HG02938 (cell line): ENCODE results near the gene KLHDC4.
A peak's percentile ranks its signal among the peaks of the same experiment; 100 is the strongest.
"Not testable (repeated sequence)": the region's sequence is repeated elsewhere in the genome, so short reads cannot be mapped to it uniquely, and the experiment has no call there.

Experiments
- ATAC-seq: cut with Tn5 transposase; IDR thresholded peaks from one replicate; pipeline ENCODE4 v1.9.1; 2021; ENCODE audit warnings: mild to moderate bottlenecking, moderate library complexity; ENCODE audit not compliant: unreplicated experiment

The KLHDC4 gene

GRCh38 chr16:87765776-87766484, at the start of gene KLHDC4:
KLHDC4 (minus strand) TSS chr16:87765986; CDS start chr16:87765890, 96 bp downstream.
- peak; percentile 61 for ATAC-seq

DNA sequence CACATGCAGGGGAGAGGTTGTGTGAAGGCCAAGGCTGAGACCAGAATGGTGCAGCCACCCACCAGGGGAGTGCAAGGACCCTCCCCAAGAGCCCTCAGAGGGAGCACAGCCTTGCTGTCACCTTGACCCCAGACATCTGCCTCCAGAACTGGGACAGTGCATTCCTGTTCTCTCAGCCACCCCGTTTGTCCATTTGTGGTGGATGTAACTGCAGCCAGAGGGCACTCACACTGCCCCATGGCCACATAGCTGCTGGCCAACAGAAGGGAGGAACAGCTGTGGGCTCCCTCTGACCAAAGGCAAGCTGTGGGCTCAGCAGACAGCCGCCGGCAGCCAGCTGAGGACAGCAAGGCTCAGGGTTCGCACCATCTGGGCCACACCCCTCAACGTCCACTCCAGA, 49.8 kb upstream of the KLHDC4 start:
- no peak for ATAC-seq

DNA sequence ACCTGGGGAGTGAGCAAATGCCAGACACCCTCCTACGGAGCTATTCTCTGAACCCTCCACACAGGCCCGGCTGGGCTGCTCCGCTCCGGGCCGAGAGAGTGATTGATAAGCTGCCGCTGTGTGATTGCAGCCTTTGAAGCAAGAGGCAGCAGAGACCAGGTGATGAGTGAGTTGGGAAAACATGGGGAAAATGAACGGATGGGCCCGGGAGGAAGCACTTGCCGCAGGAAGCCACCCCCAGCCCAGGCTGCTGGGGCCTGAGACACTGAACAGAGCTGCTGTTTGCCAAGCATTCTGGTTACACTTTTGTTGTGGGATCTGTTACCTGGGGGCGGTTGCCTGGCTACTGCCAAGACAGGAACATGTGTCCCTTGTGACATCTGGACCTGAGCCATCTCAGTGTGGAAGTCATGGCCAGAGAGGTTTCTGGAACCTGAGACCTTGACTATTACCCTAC, 46.4 kb upstream of the KLHDC4 start:
- no peak for ATAC-seq

DNA sequence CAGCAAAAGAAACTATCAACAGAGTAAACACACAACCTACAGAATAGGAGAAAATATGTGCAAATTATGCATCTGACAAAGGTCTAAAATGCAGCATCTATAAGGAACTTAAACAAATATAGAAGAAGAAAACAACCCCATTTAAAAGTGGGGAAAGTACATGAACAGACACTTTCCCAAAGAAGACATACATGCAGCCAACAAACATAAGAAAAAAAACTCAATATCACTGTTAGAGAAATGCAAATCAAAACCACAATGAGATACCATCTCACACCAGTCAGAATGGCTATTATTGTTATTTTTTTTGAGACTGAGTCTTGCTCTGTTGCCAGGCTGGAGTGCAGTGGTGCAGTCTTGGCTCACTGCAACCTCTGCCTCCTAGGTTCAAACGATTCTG, 45.7 kb upstream of the KLHDC4 start:
- not testable (repeated sequence) for ATAC-seq

DNA sequence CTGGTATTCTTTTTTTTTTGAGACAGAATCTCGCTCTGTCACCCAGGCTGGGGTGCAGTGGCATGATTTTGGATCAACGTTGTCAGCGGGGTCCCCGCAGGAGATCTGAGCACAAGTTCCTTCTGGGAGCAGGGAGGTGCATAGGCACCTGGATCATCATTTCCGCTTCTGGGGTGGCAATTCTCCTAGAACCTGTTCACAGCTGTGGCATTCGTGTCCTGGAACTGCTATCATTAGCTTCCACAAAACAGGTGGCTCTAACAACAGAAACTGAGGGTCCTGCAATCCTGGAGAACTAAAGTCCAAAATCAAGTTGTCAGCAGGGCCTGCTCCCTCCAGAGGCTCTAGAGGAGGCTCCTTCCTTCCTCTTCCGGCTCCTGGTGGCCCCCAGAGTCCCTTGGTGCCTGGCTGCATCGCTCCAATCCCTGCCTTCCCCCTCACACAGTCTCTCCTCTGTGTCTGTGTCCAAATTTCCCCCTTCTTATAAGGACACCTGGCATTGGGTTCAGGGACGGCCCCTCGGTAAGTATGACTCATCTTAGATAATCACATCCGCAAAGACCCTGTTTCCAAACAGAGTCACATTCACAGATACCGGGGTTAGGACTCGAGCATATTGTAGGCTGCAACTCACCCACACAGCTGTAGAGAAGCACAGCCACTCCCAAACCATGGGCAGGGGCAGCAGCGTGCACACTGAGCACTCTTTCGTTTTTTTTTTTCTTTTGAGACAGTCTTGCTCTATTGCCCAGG, 43.5 kb upstream of the KLHDC4 start:
- peak; percentile 49 for ATAC-seq

DNA sequence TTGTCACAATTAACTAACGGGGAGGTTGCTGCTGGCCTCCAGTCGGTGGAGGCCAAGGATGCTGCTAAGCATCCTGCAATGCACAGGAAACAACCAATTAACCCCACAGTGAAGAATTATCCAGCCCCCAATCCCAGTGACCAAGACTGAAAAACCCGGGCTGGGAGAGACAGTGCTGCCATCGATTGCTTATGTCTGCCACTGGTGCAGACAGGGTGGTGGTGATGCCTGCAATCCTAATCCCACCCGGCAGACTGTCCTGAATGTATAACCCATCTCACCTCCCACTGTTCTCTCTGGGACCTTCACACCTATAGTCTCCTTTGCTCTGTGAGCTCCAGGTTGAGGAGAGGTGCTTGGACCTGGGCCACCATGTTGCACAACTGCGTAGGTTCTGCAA, 42.3 kb upstream of the KLHDC4 start:
- ATAC-seq: no peak

- no peak for ATAC-seq
Observed at GRCh38 chr16:87806641-87807546, 41.1 kb upstream of the KLHDC4 start.

DNA sequence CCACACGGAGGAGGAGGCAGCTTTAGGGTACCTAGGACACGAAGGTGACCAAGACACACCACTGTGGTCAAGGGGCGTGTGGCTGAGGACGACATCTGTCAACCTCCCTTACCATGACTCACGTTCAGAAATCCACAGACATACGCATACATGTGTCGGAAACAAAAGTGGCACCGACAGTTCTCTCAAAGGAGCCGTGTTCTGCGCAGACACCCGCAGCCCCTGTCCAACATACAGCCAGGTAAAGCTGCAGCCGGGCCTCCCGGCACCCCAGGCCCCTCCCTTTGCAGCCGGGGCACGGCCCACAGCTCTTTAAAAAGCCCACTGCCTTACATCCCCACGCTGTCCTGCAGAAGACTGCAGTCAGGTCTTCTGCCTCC, 40.5 kb upstream of the KLHDC4 start:
- ATAC-seq: no peak

GRCh38 chr16:87803385-87803784, 37.6 kb upstream of the KLHDC4 start:
- no peak for ATAC-seq

DNA sequence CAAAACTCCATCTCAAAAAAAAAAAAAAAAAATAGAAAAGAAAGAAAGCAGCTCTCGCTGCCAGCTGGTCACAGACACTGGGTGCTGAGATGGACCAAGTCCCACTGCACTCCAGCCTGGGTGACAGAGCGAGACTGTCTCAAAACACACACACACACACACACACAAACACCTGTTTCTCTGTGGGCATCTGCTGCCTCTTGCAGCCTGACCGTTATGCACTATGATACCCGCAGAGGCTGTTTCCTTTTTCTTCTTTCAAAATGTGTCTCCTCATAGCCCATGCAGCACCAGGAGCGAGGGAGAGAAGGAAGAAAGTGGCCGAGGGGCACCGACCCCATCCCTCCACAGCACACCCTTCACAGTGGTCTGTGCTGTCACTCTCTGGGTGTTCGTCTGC, 36.9 kb upstream of the KLHDC4 start:
- no peak for ATAC-seq

DNA sequence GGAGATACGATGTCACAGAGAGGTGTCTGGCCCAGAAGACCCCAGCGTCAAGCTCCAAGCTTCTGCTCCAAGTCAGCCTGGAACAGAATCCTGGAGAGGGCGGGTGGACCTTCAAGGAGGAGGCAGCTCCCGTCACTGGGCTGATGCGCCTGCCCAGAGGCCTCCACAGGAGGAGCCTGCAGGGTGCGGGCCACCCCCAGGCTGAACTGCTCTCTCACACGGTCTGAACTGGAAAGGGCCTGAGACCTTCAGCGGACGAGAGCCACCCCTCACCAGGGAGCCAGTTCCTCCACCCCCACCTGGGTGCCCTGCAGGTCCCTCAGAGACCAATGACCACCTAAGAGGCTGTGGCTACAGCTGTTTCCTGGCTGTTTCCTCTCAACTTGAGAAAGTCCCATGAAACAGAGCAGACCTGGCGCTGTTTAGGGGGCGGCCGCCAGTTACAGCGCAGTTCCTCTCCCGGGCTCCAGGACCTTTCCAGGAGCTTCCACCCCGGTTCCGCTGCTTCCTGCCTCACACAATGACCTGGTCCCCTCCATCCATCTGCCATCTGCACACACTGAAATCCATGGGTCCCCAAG, 36.0 kb upstream of the KLHDC4 start:
- no peak for ATAC-seq

DNA sequence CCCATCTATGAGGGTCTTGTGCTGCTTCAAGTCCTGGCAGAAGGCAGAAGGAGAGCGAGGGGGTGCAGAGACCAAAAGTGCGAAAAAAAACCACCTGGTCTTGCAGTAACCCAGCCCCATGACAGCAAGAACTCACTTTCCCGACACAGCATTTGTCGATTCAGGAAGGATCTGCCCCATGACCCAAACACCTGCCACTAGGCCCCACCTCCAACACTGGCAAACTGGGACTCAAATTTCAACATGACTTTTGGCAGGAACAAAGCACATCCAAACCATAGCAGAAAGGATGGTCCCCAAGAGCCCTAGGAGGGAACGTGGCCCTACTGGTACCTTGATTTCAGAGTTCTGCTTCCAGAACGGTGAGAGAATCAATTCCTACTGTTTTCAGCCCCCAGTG, 34.7 kb upstream of the KLHDC4 start:
- ATAC-seq: no peak

DNA sequence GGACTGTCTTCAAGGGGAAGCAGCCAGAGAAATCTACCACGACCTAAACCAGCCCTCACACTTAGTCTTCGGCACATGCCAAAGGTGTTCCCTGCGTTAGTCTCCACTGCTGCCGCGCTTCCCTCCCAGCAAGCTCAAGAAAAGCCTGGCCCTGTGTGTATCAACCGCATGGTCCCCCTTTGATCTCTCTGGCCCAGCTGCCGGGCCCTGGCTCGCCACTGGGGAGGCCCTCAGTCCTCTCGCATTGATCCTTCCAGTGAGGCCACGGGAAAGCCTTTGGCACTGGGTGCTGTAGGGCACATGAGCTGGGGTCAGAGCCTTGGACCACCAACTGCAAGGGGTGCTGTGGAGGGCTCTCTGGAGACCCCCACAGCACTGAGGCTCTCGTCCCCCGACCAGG, 29.6 kb upstream of the KLHDC4 start:
- no peak for ATAC-seq

DNA sequence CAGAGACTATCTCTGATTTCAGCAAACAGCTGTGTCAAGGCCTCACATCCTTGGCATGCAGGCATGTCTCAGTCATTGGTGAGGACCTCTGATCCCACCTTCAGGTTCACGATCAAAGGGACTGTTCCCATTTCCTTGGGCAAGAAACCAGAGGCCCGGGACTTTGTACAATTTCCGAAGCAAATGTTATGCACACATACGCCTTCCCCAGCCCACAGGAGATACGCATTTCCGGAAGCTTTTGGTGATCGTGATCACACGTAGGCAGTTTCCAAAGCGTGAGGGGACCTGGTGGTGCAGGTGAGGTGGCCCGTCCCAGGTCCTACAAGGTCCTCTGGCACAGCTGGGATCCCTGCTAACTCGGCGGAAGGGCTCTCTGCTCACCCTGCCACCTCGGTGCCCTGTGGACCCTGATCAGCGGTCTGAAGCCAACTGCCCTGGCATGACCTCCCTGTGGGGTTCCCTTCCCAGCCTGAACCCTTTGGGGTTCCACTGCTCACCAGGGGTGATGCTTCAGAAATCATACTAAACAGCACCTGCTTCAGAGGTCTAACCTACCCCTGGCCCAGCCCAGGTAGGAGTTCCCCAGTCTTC, 28.8 kb upstream of the KLHDC4 start:
- no peak for ATAC-seq

DNA sequence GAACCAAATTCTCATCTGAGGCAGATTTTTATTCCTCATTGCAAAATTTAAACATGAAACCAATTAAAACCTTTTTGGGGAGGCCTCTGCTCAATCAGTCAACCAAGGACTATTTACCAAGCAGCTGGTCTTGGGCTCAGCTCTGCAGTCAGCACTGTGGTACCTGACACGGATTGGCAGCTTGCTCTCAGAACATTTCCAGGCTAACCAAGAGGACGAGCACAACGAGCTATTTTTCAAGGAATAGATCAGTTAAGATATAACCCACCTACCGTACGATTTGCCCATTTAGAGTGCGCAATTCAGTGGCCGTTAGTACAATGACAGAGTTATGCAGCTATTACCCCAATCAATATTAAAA, 26.4 kb upstream of the KLHDC4 start:
- ATAC-seq: no peak

DNA sequence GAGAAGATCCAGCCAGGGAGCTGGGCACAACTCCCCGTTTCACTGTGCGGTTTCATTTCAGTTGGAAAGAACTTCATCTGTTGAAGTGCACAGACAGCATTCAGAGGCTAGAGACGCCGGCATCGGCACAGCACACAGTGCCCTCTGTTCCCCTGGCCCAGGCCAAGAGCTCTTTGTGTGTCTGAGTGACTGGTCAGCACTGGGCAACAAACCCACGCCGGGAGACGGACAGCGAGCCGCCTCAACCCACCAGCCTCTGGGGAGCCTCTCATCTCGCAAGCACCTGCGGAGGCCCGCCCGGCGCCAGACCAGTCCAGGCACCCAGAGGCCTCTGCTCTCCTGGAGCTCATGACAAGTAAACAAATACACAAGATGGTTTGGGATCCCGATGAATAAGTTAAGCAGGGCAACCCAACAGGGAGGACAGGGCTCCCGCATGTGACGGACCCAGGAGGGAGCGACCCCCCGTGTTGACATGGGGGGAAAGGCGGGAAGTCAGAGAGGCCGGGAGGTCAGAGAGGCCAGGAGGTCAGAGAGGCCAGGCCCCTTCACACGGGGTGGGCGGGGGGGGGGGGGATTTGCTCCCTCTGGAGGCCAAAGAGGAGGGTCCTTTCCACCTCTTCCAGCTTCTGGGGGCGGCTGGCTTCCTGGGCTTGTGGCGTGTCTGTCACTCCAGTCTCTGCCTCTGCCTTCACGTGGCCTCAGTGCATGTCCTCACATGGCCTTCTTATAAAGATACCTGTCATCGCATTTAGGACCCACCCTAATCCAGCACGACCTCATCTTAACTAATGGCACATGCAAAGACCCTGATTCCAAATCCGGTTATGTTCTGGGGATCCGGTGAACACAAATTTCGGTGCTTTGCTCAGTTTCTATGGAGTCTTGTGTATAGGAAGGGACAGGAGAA, 25.8 kb upstream of the KLHDC4 start:
- no peak for ATAC-seq

DNA sequence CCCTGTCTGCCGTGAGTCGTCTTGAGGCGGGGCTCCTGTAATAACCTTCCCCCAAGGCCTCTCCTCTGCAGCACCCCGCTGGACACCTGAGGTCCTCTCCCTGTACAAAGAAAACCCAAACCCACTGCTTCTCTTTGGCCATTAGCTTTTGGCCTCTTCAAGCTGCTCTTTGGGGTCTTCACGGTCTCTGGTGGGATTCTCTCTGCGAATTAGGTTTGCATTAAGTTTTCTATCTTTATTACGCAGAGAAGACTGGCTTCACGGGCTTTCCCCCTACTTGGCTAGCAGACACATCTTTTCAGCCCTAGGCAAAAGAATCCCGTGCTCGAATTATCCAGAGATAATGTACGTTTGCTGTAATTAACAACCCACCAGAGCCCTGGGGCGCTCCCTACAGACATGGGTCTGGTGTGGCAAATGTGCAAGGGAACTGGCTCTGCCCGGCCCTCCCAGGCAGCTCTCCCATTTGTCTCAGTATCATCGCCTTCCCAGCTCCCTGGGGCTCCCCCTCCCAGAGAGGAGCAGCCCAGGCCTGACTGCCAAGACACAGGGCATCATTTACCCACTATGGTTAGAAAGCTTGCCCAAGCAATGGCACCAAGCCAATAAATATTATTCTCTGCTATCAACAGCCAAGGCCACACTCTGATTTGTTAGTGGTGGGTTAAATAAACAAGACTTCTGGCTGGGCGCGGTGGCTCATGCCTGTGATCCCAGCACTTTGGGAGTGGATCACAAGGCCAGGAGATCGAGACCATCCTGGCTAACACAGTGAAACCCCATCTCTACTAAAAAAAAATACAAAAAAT, 24.7 kb upstream of the KLHDC4 start:
- no peak for ATAC-seq

DNA sequence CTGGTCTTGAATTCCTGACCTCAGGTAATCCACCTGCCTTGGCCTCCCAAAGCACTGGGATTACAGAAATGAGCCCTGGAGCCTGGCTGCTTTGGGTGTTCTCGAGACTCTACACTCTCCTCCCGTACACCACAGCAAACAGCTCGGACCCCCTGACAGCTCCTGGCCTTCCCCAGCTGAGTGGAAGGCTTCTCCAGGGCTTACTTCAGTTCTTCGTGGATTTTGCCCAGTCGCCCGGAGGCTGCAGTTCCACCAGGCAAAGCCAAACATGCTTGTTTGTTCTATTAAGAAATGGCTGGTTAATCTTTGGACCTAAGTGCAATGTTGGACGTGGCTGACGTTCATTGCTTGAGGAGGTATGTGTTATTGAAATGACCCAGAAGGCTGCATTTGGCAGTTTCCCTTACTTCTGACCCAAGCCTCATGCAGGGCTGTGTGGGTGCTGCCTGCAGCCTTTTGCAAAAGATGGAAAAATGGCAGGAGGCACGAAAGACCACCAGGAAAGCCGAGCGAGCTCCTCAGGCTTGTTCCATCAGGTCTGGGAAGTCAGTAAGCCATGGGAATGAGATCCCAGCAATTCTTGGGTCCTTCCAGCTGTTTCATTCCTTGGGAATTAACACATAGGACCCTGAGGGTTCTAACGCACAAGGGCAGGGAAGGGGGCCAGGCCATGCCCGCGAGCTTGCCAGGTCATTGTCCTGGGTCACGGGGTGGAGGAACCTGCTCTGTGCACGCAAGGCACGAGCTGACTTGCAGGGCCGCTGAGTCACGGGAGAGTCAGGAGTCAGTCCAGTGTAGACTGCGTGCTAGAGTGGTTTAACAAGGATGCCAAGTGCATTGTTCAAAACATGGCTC, 23.9 kb upstream of the KLHDC4 start:
- ATAC-seq: no peak
